GM19324 (cell line): ENCODE measurements around the gene ZNF823.
A peak's percentile ranks its signal among the peaks of the same experiment; 100 is the strongest.

Source experiments
- ATAC-seq: cut with Tn5 transposase; IDR thresholded peaks from one replicate; pipeline ENCODE4 v1.9.1; 2021; ENCODE audit warnings: mild to moderate bottlenecking, moderate library complexity; ENCODE audit not compliant: unreplicated experiment, low FRiP score

The ZNF823 gene

DNA sequence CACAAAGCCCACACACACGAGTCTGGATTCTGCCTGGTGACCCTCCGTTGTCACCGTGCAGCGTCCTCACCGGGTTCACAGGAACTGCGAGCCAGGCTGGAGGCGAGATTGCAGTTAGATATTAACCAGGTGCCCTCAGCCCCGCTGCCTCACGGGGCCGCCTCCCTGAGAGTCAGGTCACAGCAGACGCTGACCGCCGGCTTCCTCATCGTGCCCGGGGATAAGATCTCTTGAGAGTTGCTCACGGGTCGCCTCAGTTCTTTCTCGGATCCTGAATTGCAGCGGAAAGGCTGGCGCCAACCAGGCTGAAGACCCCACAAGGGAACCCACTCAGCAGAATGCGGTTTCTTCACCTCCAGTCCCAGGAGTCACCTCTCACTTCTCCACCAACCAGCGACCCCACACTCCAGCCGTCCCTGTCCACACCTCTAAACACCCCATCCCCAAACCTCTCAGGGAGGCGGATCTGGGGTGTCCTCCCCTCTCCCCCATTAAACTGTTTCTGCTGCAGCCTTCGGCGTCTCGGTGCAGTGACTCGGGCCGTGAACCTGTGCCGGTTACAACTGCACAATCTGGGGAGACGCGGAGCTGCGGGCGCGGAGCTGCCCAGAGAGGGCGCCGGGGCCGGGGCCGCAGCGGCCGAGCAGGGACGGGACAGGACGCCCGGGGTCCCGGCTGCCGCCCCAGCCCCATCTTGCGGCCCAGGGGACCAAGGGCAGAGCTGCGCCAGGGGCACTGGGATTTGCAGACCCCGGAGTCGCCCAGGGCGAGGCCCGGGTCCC, 591 bp downstream of the ZNF823 start:
- peak; percentile 39 for ATAC-seq

DNA sequence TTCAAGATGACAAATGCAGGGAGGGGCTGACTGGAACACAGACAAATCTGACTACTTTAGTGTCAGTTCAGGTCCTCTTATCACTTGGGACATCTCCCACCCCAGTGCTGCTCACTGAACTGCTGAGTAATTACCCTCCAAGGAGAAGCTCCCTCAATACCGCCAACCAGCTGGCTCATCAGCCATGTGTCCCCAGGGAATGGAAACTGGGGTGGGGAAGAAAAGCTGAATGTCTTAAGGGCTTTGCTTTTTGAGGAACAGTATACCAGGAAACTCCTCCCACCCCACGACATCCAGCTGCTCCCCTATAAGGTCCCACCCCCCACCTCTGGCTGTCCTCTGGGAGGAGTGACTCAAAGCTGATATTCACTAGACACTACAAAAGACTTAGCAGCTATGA, 2.0 kb downstream of the ZNF823 start:
- ATAC-seq, result no peak

- ATAC-seq, result no peak
Observed at GRCh38 chr19:11735375-11735774, 3.4 kb downstream of the ZNF823 start.

DNA sequence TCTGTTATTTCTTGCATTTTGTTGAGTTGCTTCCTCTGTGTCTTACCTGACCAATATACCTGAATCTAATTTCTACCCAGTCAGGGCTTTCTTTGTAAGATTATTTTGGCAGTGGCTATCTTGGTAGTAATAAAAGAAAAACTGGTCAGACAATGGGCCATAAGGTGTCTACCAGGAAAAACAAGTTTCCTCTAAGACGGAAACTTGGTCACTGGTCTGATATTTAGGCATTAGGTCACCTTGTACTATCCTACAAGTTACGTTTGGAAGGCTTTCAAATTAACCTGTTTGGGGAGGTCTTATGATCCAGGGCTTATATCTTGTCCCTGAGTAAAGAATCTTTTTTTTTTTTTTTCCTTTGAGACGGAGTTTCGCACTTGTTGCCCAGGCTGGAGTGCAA, 9.2 kb downstream of the ZNF823 start:
- ATAC-seq, result no peak

DNA sequence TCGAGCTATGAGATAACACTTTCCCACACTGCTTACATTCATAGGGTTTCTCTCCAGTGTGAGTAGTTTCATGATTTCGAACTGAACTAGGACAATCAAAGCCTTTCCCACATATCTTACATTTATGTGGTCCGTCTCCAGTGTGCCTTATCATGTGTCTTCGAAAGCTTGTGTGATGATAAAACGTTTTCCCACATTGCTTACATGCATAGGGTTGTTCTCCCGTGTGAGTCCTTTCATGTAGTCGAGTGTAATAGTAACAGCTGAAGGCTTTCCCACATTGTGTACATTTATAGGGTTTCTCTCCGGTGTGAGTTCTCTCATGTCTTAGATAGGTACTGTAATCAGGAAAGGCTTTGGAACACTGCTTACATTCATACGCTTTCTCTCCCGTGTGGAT, 16.3 kb downstream of the ZNF823 start:
- no peak for ATAC-seq

DNA sequence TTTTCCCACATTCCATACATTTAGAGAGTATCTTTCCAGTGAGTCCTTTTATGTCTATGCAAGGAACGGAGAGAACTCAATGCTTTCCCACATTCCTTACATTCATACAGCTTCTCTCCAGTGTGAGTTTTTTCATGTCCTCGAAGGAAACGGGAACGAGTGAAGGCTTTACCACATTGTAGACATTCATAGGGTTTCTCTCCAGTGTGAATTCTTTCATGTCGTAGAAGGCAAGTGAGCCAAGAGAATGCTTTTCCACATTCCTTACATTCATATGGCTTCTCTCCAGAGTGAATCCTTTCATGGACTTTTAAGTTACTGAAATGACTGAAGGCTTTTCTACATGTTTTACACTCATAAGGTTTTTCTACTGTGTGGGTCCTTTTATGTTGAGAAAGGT, 17.1 kb downstream of the ZNF823 start:
- no peak for ATAC-seq

DNA sequence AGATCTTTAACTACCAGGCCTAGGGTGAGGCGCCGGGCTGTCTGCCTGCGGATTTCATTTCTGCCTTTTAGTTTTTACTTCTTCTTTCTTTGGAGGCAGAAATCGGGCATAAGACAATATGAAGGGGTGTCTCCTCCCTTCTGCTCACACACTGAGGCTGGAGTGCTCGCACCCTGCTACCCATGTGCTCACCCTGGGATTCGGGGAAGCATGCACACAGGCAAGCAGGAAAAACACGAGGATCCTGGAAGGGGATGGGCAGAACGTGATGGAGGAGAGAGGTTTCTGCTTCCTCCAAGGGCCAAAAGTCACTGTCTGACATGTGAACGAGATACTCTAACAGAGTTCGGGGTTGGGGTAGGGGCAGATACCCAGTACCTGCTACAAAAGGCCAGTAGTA, 28.4 kb downstream of the ZNF823 start:
- no peak for ATAC-seq

- ATAC-seq, result no peak
Observed at GRCh38 chr19:11708457-11708856, 30.3 kb downstream of the ZNF823 start.

- ATAC-seq, result no peak
Observed at GRCh38 chr19:11705474-11705873, 33.3 kb downstream of the ZNF823 start.

GRCh38 chr19:11704626-11705025, 34.1 kb downstream of the ZNF823 start:
- ATAC-seq, result no peak

DNA sequence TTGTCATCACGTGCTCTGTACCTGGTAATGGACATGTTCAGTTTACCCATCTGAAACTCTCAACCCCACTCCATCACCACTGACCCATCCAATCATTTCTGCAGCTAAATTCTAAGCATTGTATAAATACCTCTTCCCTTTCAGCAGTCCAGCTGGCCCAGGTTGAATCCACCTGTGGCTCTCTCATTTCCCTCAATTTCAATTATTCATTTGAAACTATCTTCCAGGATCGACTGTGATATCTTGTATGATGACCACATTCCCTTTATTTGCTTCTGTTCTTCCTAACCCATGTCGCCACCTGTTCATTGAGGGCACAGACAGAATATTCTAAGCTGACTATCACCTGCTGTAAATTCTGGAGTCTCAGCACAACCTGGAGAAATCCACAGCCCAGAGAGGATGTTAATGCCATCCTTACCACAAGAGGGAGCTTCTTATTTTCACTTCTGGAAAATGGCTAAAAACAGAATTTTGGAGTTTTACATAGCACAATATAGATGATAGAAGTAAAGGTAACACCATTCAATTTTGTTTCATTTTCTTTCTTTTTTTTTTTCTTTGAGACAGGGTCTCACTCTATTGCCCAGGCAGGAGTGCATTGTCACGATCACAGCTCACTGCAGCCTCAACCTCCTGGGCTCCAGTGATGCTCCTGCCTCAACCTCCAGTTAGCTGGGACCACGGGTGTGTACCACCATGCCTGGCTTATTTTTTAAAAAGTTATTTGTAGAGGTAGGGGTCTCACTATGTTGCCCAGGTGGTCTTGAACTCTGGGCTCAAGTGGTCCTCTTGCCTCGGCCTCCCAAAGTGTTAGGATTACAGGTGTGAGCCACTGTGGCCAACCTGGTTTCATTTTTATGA, 38.6 kb downstream of the ZNF823 start:
- no peak for ATAC-seq

GRCh38 chr19:11698231-11698630, 40.5 kb downstream of the ZNF823 start:
- ATAC-seq, result no peak

- ATAC-seq, result no peak
Observed at GRCh38 chr19:11697284-11697855, 41.4 kb downstream of the ZNF823 start.

GRCh38 chr19:11694533-11695439, 44.0 kb downstream of the ZNF823 start:
- ATAC-seq, result no peak

DNA sequence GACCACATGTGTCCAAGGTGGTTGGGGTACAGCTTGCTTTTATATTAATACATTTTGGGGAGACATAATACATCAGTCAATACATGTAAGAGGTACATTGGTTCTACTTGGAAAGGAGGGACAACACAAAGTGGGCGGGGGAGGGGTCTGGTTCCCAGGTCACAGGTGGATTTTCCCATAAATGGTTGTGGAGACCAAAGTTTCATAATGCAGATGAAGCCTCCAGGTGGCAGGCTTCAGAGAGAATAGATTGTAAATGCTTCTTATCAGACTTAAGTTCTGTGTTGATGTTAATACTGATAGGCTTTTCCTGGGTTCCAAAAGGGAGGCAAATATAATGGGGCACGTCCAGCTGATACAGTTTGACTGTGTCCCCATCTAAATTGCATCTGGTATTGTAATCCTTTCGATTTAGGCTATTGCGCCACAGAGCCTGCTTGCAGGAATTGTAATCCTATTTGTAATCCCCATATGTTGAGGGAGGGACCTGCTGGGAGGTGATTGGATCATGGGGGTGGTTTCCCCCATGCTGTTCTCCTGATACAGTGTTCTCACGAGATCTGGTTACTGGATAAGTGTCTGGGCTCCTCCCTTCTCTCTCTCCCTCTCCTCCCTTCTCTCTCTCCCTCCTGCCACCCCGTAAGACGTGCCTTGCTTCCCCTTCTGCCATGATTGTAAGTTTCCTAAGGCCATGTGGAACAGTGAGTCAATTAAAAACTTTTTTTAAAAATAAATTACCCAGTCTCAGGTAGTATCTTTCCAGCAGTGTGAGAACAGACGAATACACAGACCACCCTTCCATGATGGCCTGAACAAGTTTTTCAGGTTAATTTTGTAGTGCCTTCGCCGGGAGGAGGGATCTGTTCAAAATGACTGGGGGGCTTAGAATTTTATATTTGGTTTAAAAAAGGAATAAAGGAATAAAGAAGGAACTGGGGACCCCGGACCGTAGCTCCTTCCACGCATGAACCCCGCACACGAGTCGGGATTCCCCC, 44.9 kb downstream of the ZNF823 start:
- no peak for ATAC-seq

- no peak for ATAC-seq
Observed at GRCh38 chr19:11692127-11692790, 46.5 kb downstream of the ZNF823 start.

GRCh38 chr19:11685676-11686650, 52.8 kb downstream of the ZNF823 start:
- no peak for ATAC-seq
